ES-I3 (cell line): ENCODE data around the gene TMTC2.
"Not testable (repeated sequence)": the region's sequence is repeated elsewhere in the genome, so short reads cannot be mapped to it uniquely, and the experiment has no call there.

ENCODE experiments used
- H3K36me3 ChIP-seq: 2 replicates; pipeline ENCODE4 v1.6.1; 2013; ENCODE audit warnings: mild to moderate bottlenecking, low read length, control low read depth, moderate library complexity; ENCODE audit not compliant: insufficient read depth
- H3K4me1 ChIP-seq: 2 replicates; pipeline ENCODE4 v1.6.1; 2013; ENCODE audit warnings: mild to moderate bottlenecking, control low read depth, low read length; ENCODE audit not compliant: insufficient read depth
- H3K9ac ChIP-seq: 2 replicates; pipeline ENCODE4 v1.6.1; 2013; ENCODE audit warnings: low read depth, mild to moderate bottlenecking, low read length, moderate library complexity
- H3K9me3 ChIP-seq: 2 replicates; pipeline ENCODE4 v1.6.1; 2013; ENCODE audit warnings: mild to moderate bottlenecking, low read length, moderate library complexity; ENCODE audit not compliant: control insufficient read depth, insufficient read depth

The TMTC2 gene

DNA sequence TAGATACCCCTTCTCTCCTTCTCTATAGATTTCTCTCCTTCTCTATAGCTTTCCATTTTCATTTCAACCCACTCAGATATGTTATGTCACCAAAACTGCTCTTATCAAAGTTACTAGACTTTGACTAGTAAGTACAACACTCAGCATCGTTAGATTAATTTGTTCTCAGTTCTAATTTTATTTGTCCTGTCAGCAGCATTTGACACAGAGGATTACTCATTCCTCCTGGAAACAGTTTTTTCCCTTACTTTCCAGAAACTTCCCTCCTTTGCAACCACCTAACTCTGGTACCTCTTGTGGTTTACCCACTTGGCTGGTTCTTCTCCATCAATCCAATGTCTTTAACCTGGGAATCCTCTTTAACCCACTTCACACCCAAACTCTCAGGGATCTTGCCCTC lies 423.7 kb downstream of the TMTC2 start:
- Histone ChIP-seq H3K36me3 (no peaks in the 10 kb centered on the region), H3K9me3 (no peaks in the 10 kb centered on the region), H3K4me1 (peaks cover 3% of the 10 kb centered on the region; the same call in 1 of the 2 replicates), H3K9ac (no peak overlapping the region)

DNA sequence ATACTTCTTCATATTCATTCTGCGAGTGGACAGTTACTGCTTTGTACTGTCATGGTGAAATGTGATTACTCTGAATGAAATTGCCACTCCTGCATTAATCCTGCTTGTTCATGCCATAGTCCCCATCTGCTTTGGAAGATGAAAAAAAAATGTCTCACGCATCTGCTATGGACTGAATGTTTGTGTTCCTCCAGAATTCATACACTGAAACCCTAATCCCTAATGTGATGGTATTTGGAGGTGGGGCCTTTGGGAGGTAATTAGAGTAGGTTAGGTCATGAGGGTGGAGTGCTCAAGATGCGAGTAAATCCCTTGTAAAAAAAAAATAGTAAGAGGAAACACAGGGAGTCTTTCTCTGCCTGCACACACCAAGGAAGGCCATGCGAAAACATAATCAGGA lies 427.2 kb downstream of the TMTC2 start:
- Histone ChIP-seq H3K9me3 (no peaks in the 10 kb centered on the region), H3K9ac (no peak overlapping the region), H3K4me1 (peaks cover 3% of the 10 kb centered on the region; the same call in 1 of the 2 replicates), H3K36me3 (no peaks in the 10 kb centered on the region)

DNA sequence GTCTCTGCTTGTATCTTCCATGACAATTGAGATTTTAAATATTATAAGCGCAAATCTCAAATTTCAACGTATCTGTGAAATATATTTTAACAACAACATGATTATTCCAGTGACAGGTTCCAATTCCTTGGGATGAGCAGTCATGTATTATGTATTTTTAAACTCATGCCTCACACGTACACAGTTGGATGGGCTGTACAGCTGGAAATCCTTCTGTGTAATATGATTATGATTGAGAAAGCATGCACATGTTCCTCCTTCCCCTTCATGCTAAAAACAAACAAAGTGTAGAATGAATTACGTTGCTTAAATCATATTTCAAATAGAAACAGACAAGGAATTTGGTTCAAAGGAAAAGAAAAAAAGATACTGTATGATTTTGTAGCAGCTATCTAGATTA lies 428.3 kb downstream of the TMTC2 start:
- Histone ChIP-seq H3K9me3 (no peaks in the 10 kb centered on the region), H3K4me1 (peaks cover 3% of the 10 kb centered on the region; the same call in 1 of the 2 replicates), H3K36me3 (no peaks in the 10 kb centered on the region), H3K9ac (no peak overlapping the region)

DNA sequence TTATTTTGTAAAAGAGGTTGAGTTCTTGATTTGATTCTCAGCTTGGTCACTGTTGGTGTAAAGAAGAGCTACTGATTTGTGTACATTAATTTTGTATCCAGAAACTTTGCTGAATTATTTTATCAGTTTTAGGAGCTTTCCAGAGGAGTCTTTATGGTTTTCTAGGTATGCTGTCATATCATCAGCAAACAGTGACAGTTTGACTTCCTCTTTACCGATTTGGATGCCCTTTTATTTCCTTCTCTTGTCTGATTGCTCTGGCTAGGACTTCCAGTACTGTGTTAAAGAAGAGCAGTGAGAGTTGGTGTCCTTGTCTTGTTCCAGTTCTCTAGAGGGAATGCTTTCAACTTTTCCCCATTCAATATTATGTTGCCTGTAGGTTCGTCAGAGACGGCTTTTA lies 431.2 kb downstream of the TMTC2 start:
- H3K9ac ChIP-seq, H3K9me3 ChIP-seq, H3K36me3 ChIP-seq, H3K4me1 ChIP-seq: not testable (repeated sequence)

DNA sequence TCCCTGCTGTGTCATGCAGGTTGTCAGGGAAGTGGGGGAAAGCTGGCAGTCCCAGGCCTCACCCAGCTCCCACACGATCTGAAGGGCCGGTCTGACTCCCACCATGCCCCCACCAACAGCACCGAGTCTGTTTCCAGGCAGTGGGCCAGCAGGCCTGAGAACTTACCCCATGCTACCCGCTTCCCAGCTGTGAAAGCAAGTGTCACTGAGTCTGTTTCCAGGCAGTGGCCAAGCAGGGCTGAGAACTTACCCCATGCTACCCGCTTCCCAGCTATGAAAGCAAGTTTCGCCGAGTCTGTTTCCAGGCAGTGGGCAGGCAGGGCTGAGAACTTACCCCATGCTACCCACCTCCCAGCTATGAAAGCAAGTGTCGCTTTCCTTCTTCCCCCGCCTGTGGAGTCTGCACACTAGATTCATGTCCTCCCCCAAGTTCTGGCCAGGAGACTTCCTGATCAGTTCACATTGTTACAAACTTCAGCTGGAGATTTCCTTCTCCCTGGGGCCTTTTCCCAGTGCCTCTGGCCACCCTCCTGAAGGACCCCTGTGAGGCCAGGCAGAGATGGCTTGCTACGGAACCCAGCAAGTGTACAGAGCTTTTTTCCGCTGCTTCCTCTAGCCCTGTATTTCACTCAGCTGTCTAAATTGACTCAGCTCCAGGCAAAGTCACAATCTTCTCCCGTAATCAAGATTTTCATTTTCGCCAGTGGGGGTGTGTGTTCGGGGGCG lies 435.4 kb downstream of the TMTC2 start:
- Histone ChIP-seq H3K9ac (no peak overlapping the region), H3K36me3 (no peaks in the 10 kb centered on the region), H3K9me3 (no peaks in the 10 kb centered on the region), H3K4me1 (no peaks in the 10 kb centered on the region)

DNA sequence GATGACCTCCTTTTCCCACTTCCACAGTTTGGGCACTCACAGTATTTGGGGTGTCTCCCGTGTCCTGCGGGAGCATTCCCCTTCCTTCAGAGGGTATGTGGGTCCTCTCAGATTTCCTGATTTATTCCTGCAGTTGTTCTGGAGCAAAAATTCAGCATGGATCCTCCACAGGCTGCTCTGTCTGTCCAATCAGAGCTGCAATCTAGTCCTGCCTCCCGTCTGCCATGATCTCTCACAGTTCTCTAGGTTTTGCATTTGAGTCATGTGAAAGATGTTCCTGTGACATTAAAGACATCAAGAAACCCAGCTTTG lies 435.9 kb downstream of the TMTC2 start:
- Histone ChIP-seq H3K36me3 (no peaks in the 10 kb centered on the region), H3K9me3 (no peaks in the 10 kb centered on the region), H3K4me1 (no peaks in the 10 kb centered on the region), H3K9ac (no peak overlapping the region)

DNA sequence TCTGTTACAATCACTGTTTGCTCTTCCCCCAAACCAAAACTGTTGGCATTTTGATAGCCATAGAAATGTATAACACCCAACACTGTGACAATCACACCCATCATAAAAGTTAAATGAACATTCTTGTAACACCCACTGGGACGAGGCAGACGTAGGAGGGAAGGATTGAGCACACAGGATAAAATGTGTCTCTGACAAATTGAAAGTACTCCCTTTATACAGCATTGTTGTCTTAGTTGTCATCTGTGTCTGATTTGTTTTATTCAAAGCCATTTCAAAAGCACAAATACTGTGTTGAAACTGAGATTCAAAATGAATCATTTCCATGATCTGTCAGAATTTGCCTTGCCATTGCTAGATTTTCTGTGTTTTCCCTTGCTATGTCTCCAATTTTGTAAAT lies 436.3 kb downstream of the TMTC2 start:
- Histone ChIP-seq H3K4me1 (no peaks in the 10 kb centered on the region), H3K9me3 (no peaks in the 10 kb centered on the region), H3K36me3 (no peaks in the 10 kb centered on the region), H3K9ac (no peak overlapping the region)

DNA sequence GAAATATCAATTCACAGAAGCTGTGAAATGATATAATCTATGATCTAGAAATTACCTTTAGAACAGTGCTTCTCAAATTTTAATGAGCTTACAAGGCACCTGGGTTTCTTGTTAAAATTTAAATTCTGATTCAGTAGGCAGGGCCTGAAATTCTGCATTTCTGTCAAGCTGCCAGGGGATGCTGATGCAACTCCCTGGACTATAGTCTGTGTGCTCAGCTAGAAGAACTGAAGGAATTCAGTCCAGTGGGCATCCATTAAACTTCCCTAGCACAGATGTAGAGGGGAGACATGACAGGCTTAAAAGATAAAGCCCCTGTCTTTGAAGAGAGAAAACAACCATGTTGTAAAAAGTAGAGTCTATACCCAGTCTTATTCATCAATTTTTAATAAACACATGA lies 441.8 kb downstream of the TMTC2 start:
- no peak overlapping the region for H3K9ac ChIP-seq
- H3K4me1 ChIP-seq = no peaks in the 10 kb centered on the region
- H3K36me3 ChIP-seq = no peaks in the 10 kb centered on the region
- no peaks in the 10 kb centered on the region for H3K9me3 ChIP-seq

DNA sequence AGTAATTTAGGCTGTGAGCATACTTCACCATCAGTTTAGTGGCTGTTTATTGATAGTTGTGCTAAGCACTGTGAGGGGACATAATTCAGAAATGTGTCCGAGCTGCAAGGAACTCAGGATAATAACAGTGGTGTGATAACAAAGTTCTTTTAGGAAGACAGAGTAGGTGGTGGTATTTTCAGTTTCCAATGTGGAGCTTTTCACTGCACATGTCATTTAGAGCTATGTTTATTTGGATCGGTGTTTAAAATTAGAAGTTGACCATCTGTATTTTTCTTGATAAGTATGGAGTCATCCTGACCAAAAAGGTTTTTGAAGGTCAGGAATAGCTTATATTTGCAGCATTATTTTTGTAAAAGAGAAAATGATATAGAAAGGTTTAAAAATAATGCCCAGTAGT lies 443.5 kb downstream of the TMTC2 start:
- Histone ChIP-seq H3K36me3 (no peaks in the 10 kb centered on the region), H3K4me1 (no peaks in the 10 kb centered on the region), H3K9me3 (no peaks in the 10 kb centered on the region), H3K9ac (no peak overlapping the region)

DNA sequence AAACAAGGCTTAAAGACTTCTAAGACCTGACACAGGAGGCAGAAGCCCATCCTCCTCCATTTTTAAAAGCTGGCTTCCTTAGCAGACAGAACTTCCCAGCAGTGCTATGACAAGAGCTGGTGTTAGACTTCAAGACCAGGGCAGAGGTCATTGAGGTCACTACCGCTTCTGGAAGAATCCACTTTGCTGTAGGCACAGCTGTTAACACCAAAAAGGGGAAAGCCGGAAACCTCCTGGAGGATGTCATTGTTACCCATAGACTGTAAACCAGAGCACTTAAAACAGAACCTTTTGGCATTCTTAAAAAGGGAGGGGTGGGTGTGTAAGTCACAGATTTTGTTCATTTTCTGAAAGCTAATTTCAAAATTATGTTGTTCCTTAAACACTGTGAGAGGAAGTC lies 445.7 kb downstream of the TMTC2 start:
- Histone ChIP-seq H3K36me3 (no peaks in the 10 kb centered on the region), H3K4me1 (no peaks in the 10 kb centered on the region), H3K9ac (no peak overlapping the region), H3K9me3 (no peaks in the 10 kb centered on the region)

DNA sequence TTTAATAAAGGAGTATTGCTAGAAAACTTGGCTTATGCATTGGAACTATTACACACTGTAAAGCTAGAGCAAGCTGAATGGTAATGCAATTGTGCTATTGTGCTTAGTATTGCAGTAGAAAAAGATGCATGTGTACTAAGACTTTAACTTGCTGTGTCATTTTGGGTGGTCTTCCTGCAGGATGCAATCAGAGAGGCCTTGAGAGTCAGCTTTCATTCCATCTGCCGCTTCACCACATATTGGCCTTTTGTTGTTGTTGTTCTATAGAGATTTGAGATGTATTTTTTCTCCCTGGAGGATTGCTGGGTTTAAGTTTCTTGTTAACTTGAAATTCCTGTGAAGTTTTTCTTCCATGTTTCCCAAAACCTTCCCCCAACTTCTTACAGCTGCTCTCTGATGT lies 449.7 kb downstream of the TMTC2 start:
- Histone ChIP-seq H3K36me3 (no peaks in the 10 kb centered on the region), H3K9me3 (peaks cover 7% of the 10 kb centered on the region; the same call in 1 of the 2 replicates), H3K4me1 (no peaks in the 10 kb centered on the region), H3K9ac (no peak overlapping the region)

DNA sequence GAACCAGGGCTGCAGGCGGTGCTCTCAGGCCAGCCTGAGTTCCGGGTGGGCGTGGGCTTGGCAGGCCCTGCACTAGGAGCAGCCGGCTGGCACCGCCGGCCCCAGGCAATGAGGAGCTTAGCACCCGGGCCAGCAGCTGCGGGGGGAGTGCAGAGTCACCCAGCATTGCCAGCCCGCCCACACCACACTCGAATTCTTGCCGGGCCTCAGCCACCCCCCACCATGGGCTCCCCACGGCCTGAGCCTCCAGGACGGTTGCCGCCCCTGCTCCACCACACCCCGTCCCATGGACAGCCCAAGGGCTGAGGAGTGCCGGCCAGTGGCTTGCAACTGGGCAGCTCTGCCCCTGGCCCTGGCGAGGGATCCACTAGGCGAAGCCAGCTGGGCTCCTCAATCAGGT lies 453.4 kb downstream of the TMTC2 start:
- Histone ChIP-seq H3K4me1 (no peaks in the 10 kb centered on the region), H3K9ac (no peak overlapping the region), H3K9me3 (peaks cover 7% of the 10 kb centered on the region; the same call in 1 of the 2 replicates)

DNA sequence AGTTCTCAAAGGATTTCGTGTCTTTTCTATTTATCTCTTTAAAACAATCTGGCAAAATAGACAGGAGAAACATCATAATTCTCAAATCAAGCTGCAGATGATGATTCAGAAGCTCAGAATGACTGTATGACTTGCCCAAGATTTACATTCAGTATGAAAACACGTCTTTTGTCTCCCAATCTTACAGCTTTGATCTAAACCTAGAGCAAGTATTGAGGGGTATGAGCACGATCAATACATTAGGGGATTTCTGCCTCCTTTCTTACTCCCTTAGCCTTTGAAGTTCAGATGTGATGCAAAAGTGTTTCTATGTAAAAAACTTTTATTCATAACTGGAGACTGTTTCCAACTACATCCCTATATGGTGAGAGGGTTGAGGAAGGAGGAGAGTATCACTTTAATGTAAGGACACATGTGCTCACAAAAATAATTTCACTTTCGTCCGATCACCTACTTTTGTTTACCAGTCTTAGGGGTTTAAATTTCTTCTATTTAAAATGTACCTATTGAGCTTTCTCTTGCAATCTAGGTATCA lies 454.8 kb downstream of the TMTC2 start:
- Histone ChIP-seq H3K9ac (no peak overlapping the region), H3K36me3 (no peaks in the 10 kb centered on the region; the same call in 1 of the 2 replicates), H3K4me1 (no peaks in the 10 kb centered on the region), H3K9me3 (peaks cover 7% of the 10 kb centered on the region; the same call in 1 of the 2 replicates)

More for the DNA sequence above, 453.4 kb downstream of the TMTC2 start:
- no peaks in the 10 kb centered on the region; the same call in 1 of the 2 replicates for H3K36me3 ChIP-seq

DNA sequence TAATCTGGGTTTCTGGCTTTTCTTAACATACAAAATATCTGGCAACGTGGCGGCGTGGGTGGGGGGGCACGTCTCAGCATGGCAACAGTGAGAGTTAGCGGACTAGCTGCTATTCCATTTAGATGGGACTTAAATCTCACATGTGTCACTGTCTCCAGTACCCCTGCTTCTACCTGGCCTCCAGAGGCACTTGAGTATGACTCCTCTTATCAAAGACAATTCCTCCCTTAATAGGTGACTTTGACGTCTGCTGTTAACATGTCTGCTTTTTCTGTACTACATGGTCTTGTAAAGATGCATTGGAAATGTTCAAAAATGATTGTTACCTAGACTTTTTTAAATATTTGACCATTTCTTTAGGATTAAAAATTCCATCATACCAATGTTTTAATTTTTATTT lies 456.2 kb downstream of the TMTC2 start:
- Histone ChIP-seq H3K9ac (no peak overlapping the region), H3K36me3 (no peaks in the 10 kb centered on the region; the same call in 1 of the 2 replicates), H3K9me3 (peaks cover 7% of the 10 kb centered on the region; the same call in 1 of the 2 replicates), H3K4me1 (no peaks in the 10 kb centered on the region)

DNA sequence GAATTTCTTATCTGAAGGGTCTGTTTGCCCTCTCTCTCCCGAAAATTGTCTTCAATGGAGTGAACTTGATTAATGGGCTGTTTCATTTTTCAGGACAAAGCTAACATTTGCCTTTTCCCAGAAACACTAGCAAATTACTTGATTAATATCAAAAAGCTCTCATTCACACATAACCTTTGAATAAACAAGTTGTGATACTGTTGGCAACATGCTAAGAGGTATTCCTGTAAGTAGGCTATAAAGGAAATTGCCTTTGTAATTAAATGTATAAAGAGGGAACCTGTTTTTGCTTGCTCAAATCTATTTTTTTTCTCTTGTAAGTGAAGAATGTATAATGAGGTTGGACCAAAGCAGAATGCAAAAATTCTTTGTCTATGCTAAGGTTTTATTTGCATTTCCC lies 457.2 kb downstream of the TMTC2 start:
- no peak overlapping the region for H3K9ac ChIP-seq
- no peaks in the 10 kb centered on the region; the same call in 1 of the 2 replicates for H3K36me3 ChIP-seq
- H3K4me1 ChIP-seq = no peaks in the 10 kb centered on the region
- H3K9me3 ChIP-seq = peaks cover 7% of the 10 kb centered on the region; the same call in 1 of the 2 replicates
